Skeletal muscle tissue (tissue), 4 donors: Measurements from ENCODE around the gene LHFPL2. TPM values are rescaled to one million over a fixed set of nuclear protein-coding genes. Genes with fewer than 3 reads are reported as not detected.

Experiments
- H3K27ac ChIP-seq: one replicate; pipeline ENCODE4 v1.7.0; 2013; ENCODE audit warnings: mild to moderate bottlenecking, low read depth, low read length, inconsistent platforms
- H3K27me3 ChIP-seq, 3 donors: one replicate each; pipeline ENCODE4 v1.7.0; 2013; ENCODE audit warnings: low read length in 3 of 3; ENCODE audit not compliant: control insufficient read depth in 3 of 3, insufficient read depth in 3 of 3
- H3K36me3 ChIP-seq, 3 donors: one replicate each; pipeline ENCODE4 v1.7.0; 2013; ENCODE audit warnings: low read length in 3 of 3; ENCODE audit not compliant: control insufficient read depth in 3 of 3, insufficient read depth in 3 of 3
- H3K4me1 ChIP-seq, 3 donors: one replicate each; pipeline ENCODE4 v1.7.0; 2013; ENCODE audit warnings: low read length in 3 of 3, mild to moderate bottlenecking in 3 of 3; ENCODE audit not compliant: control insufficient read depth in 3 of 3, insufficient read depth in 3 of 3
- H3K4me3 ChIP-seq, 3 donors: one replicate each; pipeline ENCODE4 v1.7.0; 2013; ENCODE audit warnings: low read length in 3 of 3
- H3K9ac ChIP-seq, 3 donors: one replicate each; pipeline ENCODE4 v1.7.0; 2013; ENCODE audit warnings: low read length in 3 of 3, mild to moderate bottlenecking in 3 of 3, moderate library complexity in 2 of 3, low read depth in 1 of 3
- H3K9me3 ChIP-seq, 3 donors: one replicate each; pipeline ENCODE4 v1.7.0; 2013; ENCODE audit warnings: low read length in 3 of 3; ENCODE audit not compliant: control insufficient read depth in 3 of 3
- total RNA-seq: library from RNA; depleted of rRNA; stranded (reverse); fragments of >200 nt; gene quantifications from one replicate; pipeline ENCODE4 v1.2.3, GENCODE V29; 2014
- donor health status: Osteomylitis.

The LHFPL2 gene
- total RNA-seq, 1 donor from 2014 or later, result 54.8 TPM

DNA sequence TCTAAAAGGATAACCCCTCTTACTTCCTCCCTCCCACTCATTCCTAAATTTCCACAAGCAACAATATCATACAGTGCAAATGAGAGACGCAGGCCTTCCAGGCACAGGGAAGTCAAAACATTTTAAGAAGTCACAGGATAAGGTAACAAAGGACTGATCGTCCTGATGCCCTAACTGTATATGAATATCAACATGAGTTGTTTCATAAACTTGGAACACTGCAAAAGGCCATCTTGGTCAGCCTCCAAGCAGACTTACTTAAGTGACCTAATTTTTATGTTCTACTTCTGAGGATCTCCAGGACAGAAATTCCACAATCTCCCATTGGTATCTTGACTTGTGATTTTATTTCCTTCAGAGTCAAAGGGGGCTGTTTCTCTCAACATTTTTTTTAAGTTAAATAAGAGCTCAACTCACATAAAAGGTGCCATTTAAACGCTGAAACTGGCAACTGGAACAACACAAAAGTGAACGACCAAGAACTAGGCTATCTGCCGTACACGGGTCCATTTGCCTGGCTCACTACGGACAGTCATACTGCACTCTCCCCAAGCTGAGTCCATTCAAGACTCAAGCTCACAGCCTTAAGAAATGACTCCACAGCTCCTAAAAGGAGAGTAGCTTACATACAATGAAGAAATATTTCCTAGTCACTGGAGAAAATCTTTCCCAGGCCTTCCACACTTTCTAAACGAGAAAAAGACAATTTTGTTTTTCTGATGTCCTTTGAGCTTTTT, 71.3 kb downstream of the LHFPL2 start:
- Histone ChIP-seq H3K27me3 (no peaks in the 10 kb centered on the region), H3K4me3 (no peak overlapping the region), H3K9ac (no peak overlapping the region), H3K36me3 (no peaks in the 10 kb centered on the region), H3K4me1 (peaks cover 11 to 36% (median 35%) of the 10 kb centered on the region in 3 donors), H3K9me3 (no peaks in the 10 kb centered on the region), H3K27ac (peak overlapping the region; percentile 42)

- H3K36me3 ChIP-seq, result no peaks in the 10 kb centered on the region
- no peak overlapping the region for H3K4me3 ChIP-seq
- H3K9me3 ChIP-seq, result no peaks in the 10 kb centered on the region
- H3K27ac ChIP-seq, result peak overlapping the region; percentile 42
- no peak overlapping the region for H3K9ac ChIP-seq
- H3K4me1 ChIP-seq, result peaks cover 11 to 41% (median 35%) of the 10 kb centered on the region in 3 donors
- no peaks in the 10 kb centered on the region for H3K27me3 ChIP-seq
Measured at GRCh38 chr5:78576376-78576775, 72.2 kb downstream of the LHFPL2 start.

GRCh38 chr5:78574731-78575161, 73.8 kb downstream of the LHFPL2 start:
- no peaks in the 10 kb centered on the region for H3K27me3 ChIP-seq
- no peak overlapping the region for H3K4me3 ChIP-seq
- no peaks in the 10 kb centered on the region for H3K9me3 ChIP-seq
- no peak overlapping the region for H3K27ac ChIP-seq
- H3K9ac ChIP-seq, result no peak overlapping the region
- H3K36me3 ChIP-seq, result no peaks in the 10 kb centered on the region
- H3K4me1 ChIP-seq, result peaks cover 13 to 56% (median 44%) of the 10 kb centered on the region in 3 donors

DNA sequence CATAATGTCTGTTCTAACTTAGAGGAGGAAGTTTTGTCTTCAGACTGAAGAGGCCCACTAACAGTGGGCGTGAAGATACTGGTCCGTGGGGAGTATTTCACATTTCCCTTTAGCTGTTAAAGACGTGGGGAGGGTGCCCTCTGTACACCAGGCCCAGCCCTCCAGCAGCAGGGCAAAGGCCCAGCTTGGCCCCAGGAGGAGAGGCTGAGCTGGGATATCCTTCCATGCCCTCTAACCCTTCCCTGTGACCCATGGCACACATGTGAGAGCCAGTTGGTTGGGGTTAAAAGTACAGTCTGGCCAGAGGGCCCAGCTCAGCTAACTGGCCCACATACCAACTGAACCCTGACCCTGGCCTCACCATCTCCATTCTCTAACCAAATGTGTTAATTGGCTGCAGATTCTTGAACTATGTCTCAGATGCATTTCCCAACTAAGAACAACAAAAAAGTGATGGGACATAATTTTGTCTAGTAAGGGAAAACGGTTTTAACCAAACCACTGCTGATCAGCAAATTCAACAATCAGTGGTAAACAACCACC, 74.4 kb downstream of the LHFPL2 start:
- H3K36me3 ChIP-seq, result no peaks in the 10 kb centered on the region
- no peak overlapping the region for H3K9ac ChIP-seq
- peaks cover 17 to 62% (median 49%) of the 10 kb centered on the region in 3 donors for H3K4me1 ChIP-seq
- no peaks in the 10 kb centered on the region for H3K9me3 ChIP-seq
- no peak overlapping the region for H3K4me3 ChIP-seq
- H3K27ac ChIP-seq, result no peak overlapping the region
- no peaks in the 10 kb centered on the region for H3K27me3 ChIP-seq

DNA sequence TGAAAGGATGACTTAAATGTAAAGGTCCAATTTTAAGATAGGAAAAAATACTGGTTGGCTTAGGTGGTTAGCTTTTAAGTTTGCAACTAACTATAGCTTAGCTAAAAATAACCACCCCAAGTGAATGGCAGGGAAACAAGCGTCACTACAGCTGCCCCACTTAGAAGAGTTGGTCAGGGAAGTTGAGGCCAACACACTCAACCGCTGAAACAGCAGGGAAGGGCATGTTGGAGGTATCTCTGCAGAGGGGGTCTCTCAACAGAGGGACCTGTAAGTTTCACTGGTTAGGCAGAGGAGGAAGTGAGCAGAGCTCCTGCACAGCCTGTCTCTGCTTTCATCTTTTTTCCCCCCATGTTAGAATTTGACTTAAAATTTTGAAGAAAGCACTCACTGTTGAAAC, 75.3 kb downstream of the LHFPL2 start:
- H3K4me3 ChIP-seq, result peak overlapping the region in 2 of 3 donors; percentile 1 to 28
- H3K27me3 ChIP-seq, result no peaks in the 10 kb centered on the region
- no peaks in the 10 kb centered on the region for H3K36me3 ChIP-seq
- H3K9me3 ChIP-seq, result no peaks in the 10 kb centered on the region
- H3K4me1 ChIP-seq, result peaks cover 24 to 70% (median 52%) of the 10 kb centered on the region in 3 donors
- no peak overlapping the region for H3K9ac ChIP-seq
- no peak overlapping the region for H3K27ac ChIP-seq

- peaks cover 24 to 62% (median 40%) of the 10 kb centered on the region in 3 donors for H3K4me1 ChIP-seq
Measured at GRCh38 chr5:78570646-78571045, 77.9 kb downstream of the LHFPL2 start.

DNA sequence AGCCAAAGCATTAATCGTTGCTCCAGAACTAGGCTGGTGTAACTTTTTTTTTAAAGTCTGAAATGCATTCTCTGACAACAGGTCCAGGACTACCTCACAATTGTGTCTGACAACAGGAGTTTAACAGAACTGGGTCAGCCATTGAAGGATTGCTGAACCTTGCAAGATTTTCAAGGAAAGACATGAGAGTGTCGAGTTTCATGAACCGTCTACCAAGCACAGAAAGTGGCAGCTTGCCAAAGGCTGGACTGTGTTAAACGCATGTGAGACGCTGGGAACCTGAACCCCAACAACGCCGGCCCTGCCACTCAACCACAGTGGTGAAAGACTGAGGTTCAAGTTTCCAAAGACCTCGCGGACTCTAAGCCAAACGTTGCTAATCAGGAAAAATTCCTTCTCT, 79.1 kb downstream of the LHFPL2 start:
- Histone ChIP-seq H3K27me3 (no peaks in the 10 kb centered on the region), H3K4me1 (peaks cover 24 to 57% (median 40%) of the 10 kb centered on the region in 3 donors), H3K36me3 (no peaks in the 10 kb centered on the region), H3K9me3 (no peaks in the 10 kb centered on the region), H3K9ac (no peak overlapping the region), H3K4me3 (peak overlapping the region in 1 of 3 donors; percentile 0), H3K27ac (no peak overlapping the region)

More at GRCh38 chr5:78570646-78571045, 77.9 kb downstream of the LHFPL2 start:
- H3K27ac ChIP-seq, result no peak overlapping the region
- H3K9ac ChIP-seq, result no peak overlapping the region
- no peaks in the 10 kb centered on the region for H3K9me3 ChIP-seq
- H3K27me3 ChIP-seq, result no peaks in the 10 kb centered on the region
- no peak overlapping the region for H3K4me3 ChIP-seq
- H3K36me3 ChIP-seq, result no peaks in the 10 kb centered on the region

- Histone ChIP-seq H3K36me3 (no peaks in the 10 kb centered on the region), H3K9me3 (no peaks in the 10 kb centered on the region), H3K4me1 (peaks cover 24 to 52% (median 35%) of the 10 kb centered on the region in 3 donors), H3K9ac (no peak overlapping the region), H3K4me3 (no peak overlapping the region), H3K27ac (no peak overlapping the region), H3K27me3 (no peaks in the 10 kb centered on the region)
Measured at GRCh38 chr5:78568676-78569075, 79.9 kb downstream of the LHFPL2 start.

DNA sequence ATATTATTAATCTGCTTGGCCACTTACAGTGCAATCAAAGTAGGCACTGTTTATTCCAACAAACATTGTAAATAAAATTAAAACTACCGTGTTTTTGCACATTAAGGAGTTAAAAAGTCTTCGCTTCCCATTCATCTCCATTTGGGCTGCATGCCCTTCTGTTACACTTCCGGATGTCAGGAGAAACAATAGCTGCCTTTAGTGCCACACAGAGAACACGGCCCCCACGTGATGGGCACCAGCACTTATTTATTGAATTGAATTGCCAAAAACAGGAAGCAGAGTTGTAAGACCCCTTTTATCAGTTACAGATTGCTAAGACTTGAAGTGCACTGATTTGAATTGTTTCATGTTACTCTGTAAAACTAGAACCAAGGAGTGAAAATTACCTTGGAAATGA, 80.4 kb downstream of the LHFPL2 start:
- Histone ChIP-seq H3K27me3 (no peaks in the 10 kb centered on the region), H3K4me3 (no peak overlapping the region), H3K9ac (no peak overlapping the region), H3K27ac (no peak overlapping the region), H3K36me3 (no peaks in the 10 kb centered on the region), H3K4me1 (peaks cover 21 to 49% (median 32%) of the 10 kb centered on the region in 3 donors), H3K9me3 (no peaks in the 10 kb centered on the region)

- no peak overlapping the region for H3K9ac ChIP-seq
Measured at GRCh38 chr5:78567617-78568016, 81.0 kb downstream of the LHFPL2 start.

More at GRCh38 chr5:78567617-78568016, 81.0 kb downstream of the LHFPL2 start:
- no peak overlapping the region for H3K27ac ChIP-seq
- no peaks in the 10 kb centered on the region for H3K27me3 ChIP-seq
- H3K9me3 ChIP-seq, result no peaks in the 10 kb centered on the region
- H3K4me1 ChIP-seq, result peaks cover 16 to 47% (median 26%) of the 10 kb centered on the region in 3 donors
- H3K36me3 ChIP-seq, result no peaks in the 10 kb centered on the region
- no peak overlapping the region for H3K4me3 ChIP-seq
